HL-60 (cell line): Measurements from ENCODE around the gene KIF12.

Experiments used
- GABPA ChIP-seq: IDR thresholded peaks from 2 replicates; pipeline ENCODE4 v1.6.1; 2012; ENCODE audit warnings: low read depth
- TF ChIP-seq, protein P1 (sequence below): IDR thresholded peaks from 2 replicates; pipeline ENCODE4 v1.6.1; 2012; ENCODE audit warnings: low read depth; ENCODE audit not compliant: insufficient replicate concordance
- TF ChIP-seq, protein P2 (sequence below): IDR thresholded peaks from one replicate; pipeline ENCODE4 v1.5.1; 2011; ENCODE audit warnings: low read length, control low read depth, inconsistent platforms; ENCODE audit not compliant: insufficient read depth

DNA sequence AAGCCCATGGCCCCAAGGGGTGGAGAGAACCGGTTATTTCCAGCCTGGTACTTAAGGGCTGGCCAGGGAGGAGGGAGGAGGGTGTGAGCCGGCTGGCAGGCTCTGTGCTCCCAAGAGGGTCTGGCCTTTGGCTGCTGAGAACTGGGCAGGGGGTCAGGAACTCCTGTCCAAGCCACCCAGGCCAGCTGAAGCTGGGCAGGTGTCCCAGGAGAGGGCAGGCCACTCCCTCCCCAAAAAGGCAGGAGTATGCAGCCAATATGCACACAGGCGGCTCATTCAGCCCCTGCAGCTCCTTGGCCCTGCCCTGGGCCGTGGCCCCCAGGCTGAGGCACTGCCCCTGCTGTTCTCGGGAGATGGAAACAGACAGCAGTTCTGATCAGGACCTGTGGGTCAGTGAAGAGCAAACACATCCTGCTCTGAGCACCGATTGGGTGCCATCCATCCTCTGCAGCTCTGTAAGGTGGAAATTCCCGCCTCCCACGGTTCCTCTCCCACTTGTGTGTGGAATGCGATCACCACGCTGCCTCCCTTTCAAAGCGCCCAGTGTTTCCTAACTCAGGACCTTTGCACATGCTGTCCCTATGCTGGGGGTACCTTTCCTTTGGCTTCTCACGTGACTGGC is 17.1 kb upstream of the KIF12 start:
- TF ChIP-seq, protein P1, sequence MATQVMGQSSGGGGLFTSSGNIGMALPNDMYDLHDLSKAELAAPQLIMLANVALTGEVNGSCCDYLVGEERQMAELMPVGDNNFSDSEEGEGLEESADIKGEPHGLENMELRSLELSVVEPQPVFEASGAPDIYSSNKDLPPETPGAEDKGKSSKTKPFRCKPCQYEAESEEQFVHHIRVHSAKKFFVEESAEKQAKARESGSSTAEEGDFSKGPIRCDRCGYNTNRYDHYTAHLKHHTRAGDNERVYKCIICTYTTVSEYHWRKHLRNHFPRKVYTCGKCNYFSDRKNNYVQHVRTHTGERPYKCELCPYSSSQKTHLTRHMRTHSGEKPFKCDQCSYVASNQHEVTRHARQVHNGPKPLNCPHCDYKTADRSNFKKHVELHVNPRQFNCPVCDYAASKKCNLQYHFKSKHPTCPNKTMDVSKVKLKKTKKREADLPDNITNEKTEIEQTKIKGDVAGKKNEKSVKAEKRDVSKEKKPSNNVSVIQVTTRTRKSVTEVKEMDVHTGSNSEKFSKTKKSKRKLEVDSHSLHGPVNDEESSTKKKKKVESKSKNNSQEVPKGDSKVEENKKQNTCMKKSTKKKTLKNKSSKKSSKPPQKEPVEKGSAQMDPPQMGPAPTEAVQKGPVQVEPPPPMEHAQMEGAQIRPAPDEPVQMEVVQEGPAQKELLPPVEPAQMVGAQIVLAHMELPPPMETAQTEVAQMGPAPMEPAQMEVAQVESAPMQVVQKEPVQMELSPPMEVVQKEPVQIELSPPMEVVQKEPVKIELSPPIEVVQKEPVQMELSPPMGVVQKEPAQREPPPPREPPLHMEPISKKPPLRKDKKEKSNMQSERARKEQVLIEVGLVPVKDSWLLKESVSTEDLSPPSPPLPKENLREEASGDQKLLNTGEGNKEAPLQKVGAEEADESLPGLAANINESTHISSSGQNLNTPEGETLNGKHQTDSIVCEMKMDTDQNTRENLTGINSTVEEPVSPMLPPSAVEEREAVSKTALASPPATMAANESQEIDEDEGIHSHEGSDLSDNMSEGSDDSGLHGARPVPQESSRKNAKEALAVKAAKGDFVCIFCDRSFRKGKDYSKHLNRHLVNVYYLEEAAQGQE = no peak
- TF ChIP-seq, protein P2, sequence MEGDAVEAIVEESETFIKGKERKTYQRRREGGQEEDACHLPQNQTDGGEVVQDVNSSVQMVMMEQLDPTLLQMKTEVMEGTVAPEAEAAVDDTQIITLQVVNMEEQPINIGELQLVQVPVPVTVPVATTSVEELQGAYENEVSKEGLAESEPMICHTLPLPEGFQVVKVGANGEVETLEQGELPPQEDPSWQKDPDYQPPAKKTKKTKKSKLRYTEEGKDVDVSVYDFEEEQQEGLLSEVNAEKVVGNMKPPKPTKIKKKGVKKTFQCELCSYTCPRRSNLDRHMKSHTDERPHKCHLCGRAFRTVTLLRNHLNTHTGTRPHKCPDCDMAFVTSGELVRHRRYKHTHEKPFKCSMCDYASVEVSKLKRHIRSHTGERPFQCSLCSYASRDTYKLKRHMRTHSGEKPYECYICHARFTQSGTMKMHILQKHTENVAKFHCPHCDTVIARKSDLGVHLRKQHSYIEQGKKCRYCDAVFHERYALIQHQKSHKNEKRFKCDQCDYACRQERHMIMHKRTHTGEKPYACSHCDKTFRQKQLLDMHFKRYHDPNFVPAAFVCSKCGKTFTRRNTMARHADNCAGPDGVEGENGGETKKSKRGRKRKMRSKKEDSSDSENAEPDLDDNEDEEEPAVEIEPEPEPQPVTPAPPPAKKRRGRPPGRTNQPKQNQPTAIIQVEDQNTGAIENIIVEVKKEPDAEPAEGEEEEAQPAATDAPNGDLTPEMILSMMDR = no peak
- no peak for TF ChIP-seq GABPA
